ENCODE data around the gene TEX48.

DNA sequence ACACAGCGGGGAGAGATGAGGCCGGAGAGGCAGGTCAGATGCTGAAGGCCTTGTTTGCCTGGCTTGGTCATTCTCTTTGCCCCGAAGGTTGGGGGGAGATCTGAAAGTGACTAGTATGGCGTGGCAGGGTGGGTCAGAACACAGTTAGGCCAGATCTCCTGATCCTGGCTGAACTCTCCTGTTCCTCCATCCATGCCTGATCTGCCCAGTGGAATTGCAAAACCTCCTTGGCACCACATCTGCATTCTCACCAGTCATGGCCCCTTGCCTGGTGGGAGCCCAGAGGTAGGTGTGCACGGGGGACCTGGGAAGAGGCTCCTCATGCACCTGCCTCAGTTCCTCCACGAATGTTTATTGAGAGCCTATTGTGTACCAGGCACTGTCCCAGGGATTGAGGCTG is 47.6 kb downstream of the TEX48 start:
- TF ChIP-seq, protein P1, sequence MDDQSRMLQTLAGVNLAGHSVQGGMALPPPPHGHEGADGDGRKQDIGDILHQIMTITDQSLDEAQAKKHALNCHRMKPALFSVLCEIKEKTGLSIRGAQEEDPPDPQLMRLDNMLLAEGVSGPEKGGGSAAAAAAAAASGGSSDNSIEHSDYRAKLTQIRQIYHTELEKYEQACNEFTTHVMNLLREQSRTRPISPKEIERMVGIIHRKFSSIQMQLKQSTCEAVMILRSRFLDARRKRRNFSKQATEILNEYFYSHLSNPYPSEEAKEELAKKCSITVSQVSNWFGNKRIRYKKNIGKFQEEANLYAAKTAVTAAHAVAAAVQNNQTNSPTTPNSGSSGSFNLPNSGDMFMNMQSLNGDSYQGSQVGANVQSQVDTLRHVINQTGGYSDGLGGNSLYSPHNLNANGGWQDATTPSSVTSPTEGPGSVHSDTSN (IDR thresholded peaks at IDR 0.05), result no peak
- TF ChIP-seq, protein P2, sequence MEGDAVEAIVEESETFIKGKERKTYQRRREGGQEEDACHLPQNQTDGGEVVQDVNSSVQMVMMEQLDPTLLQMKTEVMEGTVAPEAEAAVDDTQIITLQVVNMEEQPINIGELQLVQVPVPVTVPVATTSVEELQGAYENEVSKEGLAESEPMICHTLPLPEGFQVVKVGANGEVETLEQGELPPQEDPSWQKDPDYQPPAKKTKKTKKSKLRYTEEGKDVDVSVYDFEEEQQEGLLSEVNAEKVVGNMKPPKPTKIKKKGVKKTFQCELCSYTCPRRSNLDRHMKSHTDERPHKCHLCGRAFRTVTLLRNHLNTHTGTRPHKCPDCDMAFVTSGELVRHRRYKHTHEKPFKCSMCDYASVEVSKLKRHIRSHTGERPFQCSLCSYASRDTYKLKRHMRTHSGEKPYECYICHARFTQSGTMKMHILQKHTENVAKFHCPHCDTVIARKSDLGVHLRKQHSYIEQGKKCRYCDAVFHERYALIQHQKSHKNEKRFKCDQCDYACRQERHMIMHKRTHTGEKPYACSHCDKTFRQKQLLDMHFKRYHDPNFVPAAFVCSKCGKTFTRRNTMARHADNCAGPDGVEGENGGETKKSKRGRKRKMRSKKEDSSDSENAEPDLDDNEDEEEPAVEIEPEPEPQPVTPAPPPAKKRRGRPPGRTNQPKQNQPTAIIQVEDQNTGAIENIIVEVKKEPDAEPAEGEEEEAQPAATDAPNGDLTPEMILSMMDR (IDR thresholded peaks at IDR 0.05), result no peak
- TF ChIP-seq, protein P3, sequence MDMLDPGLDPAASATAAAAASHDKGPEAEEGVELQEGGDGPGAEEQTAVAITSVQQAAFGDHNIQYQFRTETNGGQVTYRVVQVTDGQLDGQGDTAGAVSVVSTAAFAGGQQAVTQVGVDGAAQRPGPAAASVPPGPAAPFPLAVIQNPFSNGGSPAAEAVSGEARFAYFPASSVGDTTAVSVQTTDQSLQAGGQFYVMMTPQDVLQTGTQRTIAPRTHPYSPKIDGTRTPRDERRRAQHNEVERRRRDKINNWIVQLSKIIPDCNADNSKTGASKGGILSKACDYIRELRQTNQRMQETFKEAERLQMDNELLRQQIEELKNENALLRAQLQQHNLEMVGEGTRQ (IDR thresholded peaks at IDR 0.05), result no peak
- TF ChIP-seq RCOR1 (IDR thresholded peaks at IDR 0.05; ENCODE audit: low read depth, low read length) (no peak), POLR2A (IDR thresholded peaks at IDR 0.05; ENCODE audit: low read length) (no peak), TP53 (CRISPR knock-in tag; IDR thresholded peaks at IDR 0.05) (no peak), MYC (IDR thresholded peaks at IDR 0.05; ENCODE audit: borderline replicate concordance, low read length) (no peak)

Data from A549 (cell line).